Activated T-helper 17 cell treated with anti-CD3 and anti-CD28 coated beads, Interleukin-2, amount 50 U/mL, for 72 hours (primary cell): ENCODE measurements around the gene FBXO2. TPM values are rescaled to one million over a fixed set of nuclear protein-coding genes. Genes with fewer than 3 reads are reported as not detected.

Experiments used
- ATAC-seq: fragments of 150-1000 bp; cut with Tn5 transposase; replicated peaks from 2 replicates; pipeline ENCODE4 v1.10.0; 2021; ENCODE audit warnings: mild to moderate bottlenecking, moderate library complexity
- H3K27ac Mint-ChIP-seq: one replicate; pipeline ENCODE4 v1.8.0; 2022; ENCODE audit warnings: mixed read lengths
- H3K27me3 Mint-ChIP-seq: one replicate; pipeline ENCODE4 v1.8.0; 2022; ENCODE audit warnings: mixed read lengths
- H3K36me3 Mint-ChIP-seq: one replicate; pipeline ENCODE4 v1.8.0; 2022; ENCODE audit warnings: low read depth, mild to moderate bottlenecking, mixed read lengths
- H3K4me1 Mint-ChIP-seq: one replicate; pipeline ENCODE4 v1.8.0; 2022; ENCODE audit warnings: mixed read lengths
- H3K4me3 Mint-ChIP-seq: one replicate; pipeline ENCODE4 v1.8.0; 2022; ENCODE audit warnings: mild to moderate bottlenecking, mixed read lengths
- H3K9me3 Mint-ChIP-seq: one replicate; pipeline ENCODE4 v1.8.0; 2022; ENCODE audit warnings: mixed read lengths
- total RNA-seq, 2 donors: library from RNA; stranded (reverse); gene quantifications; one replicate each; pipeline ENCODE4 v1.2.3, GENCODE V29; 2022

FBXO2 gene
- total RNA-seq: 1 to 10 TPM; 1.3 to 4.0 TPM

GRCh38 chr1:11654137-11654938 lies at the start of gene FBXO2, which contains the start of gene FBXO44:
Gene FBXO2, minus strand, starts transcription at chr1:11654429. Its CDS starts 89 bp downstream, at chr1:11654340.
Gene FBXO44, plus strand, starts transcription at chr1:11654877. Its CDS starts 959 bp downstream, at chr1:11655836.
- Mint-ChIP-seq H3K27me3 (no peaks in the 10 kb centered on the region), H3K36me3 (peaks cover 12% of the 10 kb centered on the region), H3K4me3 (peak within 1 kb of the TSS; percentile 73), H3K27ac (peak within 1 kb of the TSS; percentile 75), H3K9me3 (no peaks in the 10 kb centered on the region), H3K4me1 (peaks cover 5% of the 10 kb centered on the region)
- peak; percentile 87 for ATAC-seq

GRCh38 chr1:11703357-11704193 lies 49.3 kb upstream of the FBXO2 start:
- peaks cover 8% of the 10 kb centered on the region for H3K27me3 Mint-ChIP-seq
- H3K9me3 Mint-ChIP-seq: no peaks in the 10 kb centered on the region
- no peaks in the 10 kb centered on the region for H3K36me3 Mint-ChIP-seq
- H3K4me3 Mint-ChIP-seq: no peak overlapping the region
- no peaks in the 10 kb centered on the region for H3K4me1 Mint-ChIP-seq
- no peak overlapping the region for H3K27ac Mint-ChIP-seq
- ATAC-seq: no peak

- H3K9me3 Mint-ChIP-seq: no peaks in the 10 kb centered on the region
- no peaks in the 10 kb centered on the region for H3K4me1 Mint-ChIP-seq
- no peak for ATAC-seq
- no peak overlapping the region for H3K27ac Mint-ChIP-seq
- no peak overlapping the region for H3K4me3 Mint-ChIP-seq
- no peaks in the 10 kb centered on the region for H3K36me3 Mint-ChIP-seq
- peaks cover 8% of the 10 kb centered on the region for H3K27me3 Mint-ChIP-seq
Observed at GRCh38 chr1:11701981-11702803, 48.0 kb upstream of the FBXO2 start.

GRCh38 chr1:11701551-11701961 lies 47.3 kb upstream of the FBXO2 start:
- no peak for ATAC-seq
- Mint-ChIP-seq H3K9me3 (no peaks in the 10 kb centered on the region), H3K4me1 (no peaks in the 10 kb centered on the region), H3K4me3 (no peak overlapping the region), H3K27me3 (peaks cover 8% of the 10 kb centered on the region), H3K36me3 (no peaks in the 10 kb centered on the region), H3K27ac (no peak overlapping the region)

- Mint-ChIP-seq H3K4me1 (no peaks in the 10 kb centered on the region), H3K27me3 (peaks cover 8% of the 10 kb centered on the region), H3K9me3 (no peaks in the 10 kb centered on the region), H3K4me3 (no peak overlapping the region), H3K27ac (no peak overlapping the region), H3K36me3 (no peaks in the 10 kb centered on the region)
- no peak for ATAC-seq
Observed at GRCh38 chr1:11700601-11701467, 46.6 kb upstream of the FBXO2 start.

GRCh38 chr1:11697893-11698210 lies 43.6 kb upstream of the FBXO2 start:
- ATAC-seq: no peak
- Mint-ChIP-seq H3K4me1 (peaks cover 9% of the 10 kb centered on the region), H3K27ac (no peak overlapping the region), H3K27me3 (peaks cover 10% of the 10 kb centered on the region), H3K4me3 (no peak overlapping the region), H3K36me3 (no peaks in the 10 kb centered on the region), H3K9me3 (no peaks in the 10 kb centered on the region)

GRCh38 chr1:11697188-11697892 lies 43.1 kb upstream of the FBXO2 start:
- no peaks in the 10 kb centered on the region for H3K9me3 Mint-ChIP-seq
- H3K27ac Mint-ChIP-seq: no peak overlapping the region
- no peaks in the 10 kb centered on the region for H3K36me3 Mint-ChIP-seq
- no peak overlapping the region for H3K4me3 Mint-ChIP-seq
- ATAC-seq: no peak
- H3K4me1 Mint-ChIP-seq: peaks cover 14% of the 10 kb centered on the region
- peaks cover 15% of the 10 kb centered on the region for H3K27me3 Mint-ChIP-seq

GRCh38 chr1:11695861-11696260 lies 41.6 kb upstream of the FBXO2 start:
- Mint-ChIP-seq H3K4me1 (peaks cover 14% of the 10 kb centered on the region), H3K27me3 (peaks cover 15% of the 10 kb centered on the region), H3K4me3 (no peak overlapping the region), H3K27ac (no peak overlapping the region), H3K9me3 (no peaks in the 10 kb centered on the region), H3K36me3 (no peaks in the 10 kb centered on the region)
- no peak for ATAC-seq

- H3K4me3 Mint-ChIP-seq: peak overlapping the region; percentile 44
- peaks cover 19% of the 10 kb centered on the region for H3K4me1 Mint-ChIP-seq
- H3K27me3 Mint-ChIP-seq: peaks cover 28% of the 10 kb centered on the region
- no peaks in the 10 kb centered on the region for H3K36me3 Mint-ChIP-seq
- peak overlapping the region; percentile 44 for H3K27ac Mint-ChIP-seq
- ATAC-seq: no peak
- H3K9me3 Mint-ChIP-seq: no peaks in the 10 kb centered on the region
Observed at GRCh38 chr1:11693917-11694316, 39.7 kb upstream of the FBXO2 start.

- Mint-ChIP-seq H3K4me3 (peak overlapping the region; percentile 44), H3K27me3 (peaks cover 31% of the 10 kb centered on the region), H3K27ac (peak overlapping the region; percentile 44), H3K36me3 (no peaks in the 10 kb centered on the region), H3K4me1 (peaks cover 19% of the 10 kb centered on the region), H3K9me3 (no peaks in the 10 kb centered on the region)
- peak; percentile 95 for ATAC-seq
Observed at GRCh38 chr1:11693024-11693590, 38.9 kb upstream of the FBXO2 start.

GRCh38 chr1:11691928-11692711 lies 37.9 kb upstream of the FBXO2 start:
- ATAC-seq: no peak
- H3K9me3 Mint-ChIP-seq: no peaks in the 10 kb centered on the region
- H3K36me3 Mint-ChIP-seq: no peaks in the 10 kb centered on the region
- peak overlapping the region; percentile 44 for H3K4me3 Mint-ChIP-seq
- peaks cover 19% of the 10 kb centered on the region for H3K4me1 Mint-ChIP-seq
- H3K27ac Mint-ChIP-seq: no peak overlapping the region
- H3K27me3 Mint-ChIP-seq: peaks cover 37% of the 10 kb centered on the region

- Mint-ChIP-seq H3K9me3 (no peaks in the 10 kb centered on the region), H3K4me1 (peaks cover 19% of the 10 kb centered on the region), H3K27ac (no peak within 1 kb of the TSS), H3K4me3 (peak within 1 kb of the TSS; percentile 44), H3K36me3 (no peaks in the 10 kb centered on the region), H3K27me3 (peaks cover 37% of the 10 kb centered on the region)
- no peak for ATAC-seq
Observed at GRCh38 chr1:11691302-11691914, 37.2 kb upstream of the FBXO2 start, which contains the start of gene DRAXIN. Gene DRAXIN, plus strand, starts transcription at chr1:11691710. Its CDS starts 14,549 bp downstream, at chr1:11706259.
